GM18867 (cell line): Measurements from ENCODE around the gene NNT.
"Not testable (repeated sequence)": the region's sequence is repeated elsewhere in the genome, so short reads cannot be mapped to it uniquely, and the experiment has no call there.

Source experiments
- ATAC-seq: cut with Tn5 transposase; IDR thresholded peaks from one replicate; pipeline ENCODE4 v1.9.1; 2021; ENCODE audit warnings: mild to moderate bottlenecking, moderate library complexity; ENCODE audit not compliant: unreplicated experiment

The NNT gene

DNA sequence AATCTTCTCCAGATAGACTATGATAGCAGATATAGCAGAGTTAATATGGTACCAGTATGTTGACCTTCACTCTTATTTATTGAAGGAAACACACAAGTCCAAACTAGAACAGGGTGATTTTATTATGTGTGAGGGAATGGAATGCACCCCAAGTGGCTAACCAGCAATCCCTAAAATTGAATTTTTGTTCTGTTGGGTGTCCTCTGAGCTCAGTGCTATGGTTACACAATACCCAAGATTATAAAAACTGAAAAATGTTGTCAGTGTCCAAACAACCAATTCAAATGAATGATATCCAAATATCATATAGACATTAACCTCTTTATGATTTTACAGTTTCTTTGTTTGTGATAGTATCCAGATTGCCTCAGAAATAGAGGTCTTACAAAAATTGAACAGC, 60.9 kb downstream of the NNT start:
- ATAC-seq, result no peak

- ATAC-seq, result no peak
Observed at GRCh38 chr5:43664501-43665040, 61.6 kb downstream of the NNT start.

DNA sequence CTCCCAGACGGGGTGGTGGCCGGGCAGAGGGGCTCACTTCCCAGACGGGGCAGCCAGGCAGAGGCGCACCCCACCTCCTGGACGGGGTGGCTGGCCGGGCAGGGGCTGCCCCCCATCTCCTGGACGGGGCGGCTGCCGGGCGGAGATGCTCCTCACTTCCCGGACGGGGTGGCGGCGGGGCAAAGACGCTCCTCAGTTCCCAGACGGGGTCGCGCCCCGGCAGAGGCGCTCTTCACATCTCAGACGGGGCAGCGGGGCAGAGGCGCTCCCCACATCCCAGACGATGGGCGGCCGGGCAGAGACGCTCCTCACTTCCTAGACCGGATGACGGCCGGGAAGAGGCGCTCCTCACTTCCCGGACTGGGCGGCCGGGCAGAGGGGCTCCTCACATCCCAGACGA, 62.8 kb downstream of the NNT start:
- ATAC-seq, result not testable (repeated sequence)

DNA sequence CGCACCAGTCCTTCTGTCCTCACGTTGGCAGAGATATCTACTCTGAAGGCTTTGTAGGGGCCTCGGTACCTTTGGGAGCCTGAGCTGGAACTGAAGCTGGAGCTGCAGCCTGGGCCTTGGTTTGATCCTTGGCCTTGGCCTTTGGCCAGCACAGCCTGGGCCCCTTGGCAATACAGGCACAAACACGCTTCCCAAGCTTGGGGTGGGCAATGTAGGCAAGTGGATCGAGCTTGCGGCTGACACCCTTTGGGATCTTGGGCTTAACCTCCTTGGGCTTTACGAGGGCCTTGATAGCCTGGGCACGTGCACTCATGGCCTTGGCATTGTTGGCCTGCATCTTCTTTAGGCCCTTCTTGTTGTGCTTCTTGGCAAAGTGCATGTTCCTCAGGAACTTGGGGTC, 63.7 kb downstream of the NNT start:
- not testable (repeated sequence) for ATAC-seq

- ATAC-seq, result not testable (repeated sequence)
Observed at GRCh38 chr5:43667379-43667778, 64.4 kb downstream of the NNT start.

- no peak for ATAC-seq
Observed at GRCh38 chr5:43674536-43674935, 71.6 kb downstream of the NNT start.

DNA sequence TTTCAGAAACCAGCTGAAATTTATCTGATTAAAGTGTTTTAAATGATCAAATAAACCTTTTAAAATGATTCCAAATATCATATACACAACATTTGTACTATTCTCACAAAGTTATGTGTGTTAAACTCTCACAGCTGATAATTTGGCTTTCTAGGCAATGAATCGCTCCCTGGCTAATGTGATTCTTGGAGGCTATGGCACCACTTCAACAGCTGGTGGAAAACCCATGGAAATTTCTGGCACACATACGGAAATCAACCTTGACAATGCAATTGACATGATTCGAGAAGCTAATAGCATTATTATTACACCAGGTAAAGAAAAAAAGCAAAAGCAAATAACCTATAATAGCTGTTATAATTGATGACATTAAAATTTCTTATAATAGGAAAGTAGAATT, 72.4 kb downstream of the NNT start:
- ATAC-seq, result no peak

- ATAC-seq, result no peak
Observed at GRCh38 chr5:43676083-43676840, 73.3 kb downstream of the NNT start.

DNA sequence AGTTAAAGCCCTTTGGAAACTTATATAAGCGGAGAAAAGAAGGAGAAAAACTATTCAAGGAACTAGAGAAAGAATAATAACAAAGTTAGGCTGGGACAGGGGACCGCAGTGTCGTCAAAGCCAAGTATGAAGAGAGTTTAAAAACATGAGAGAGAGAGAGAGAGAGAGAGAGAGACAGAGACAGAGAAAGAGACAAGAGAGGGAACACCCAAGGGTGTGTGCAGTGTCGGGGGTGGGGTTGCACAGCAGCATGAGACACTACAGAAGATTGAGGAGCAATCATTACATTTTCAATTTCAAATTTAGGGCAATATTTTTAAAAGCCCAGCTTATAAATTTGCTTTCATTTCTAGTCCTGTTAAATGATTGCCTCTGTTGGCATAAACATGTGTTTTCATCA, 74.3 kb downstream of the NNT start:
- no peak for ATAC-seq

DNA sequence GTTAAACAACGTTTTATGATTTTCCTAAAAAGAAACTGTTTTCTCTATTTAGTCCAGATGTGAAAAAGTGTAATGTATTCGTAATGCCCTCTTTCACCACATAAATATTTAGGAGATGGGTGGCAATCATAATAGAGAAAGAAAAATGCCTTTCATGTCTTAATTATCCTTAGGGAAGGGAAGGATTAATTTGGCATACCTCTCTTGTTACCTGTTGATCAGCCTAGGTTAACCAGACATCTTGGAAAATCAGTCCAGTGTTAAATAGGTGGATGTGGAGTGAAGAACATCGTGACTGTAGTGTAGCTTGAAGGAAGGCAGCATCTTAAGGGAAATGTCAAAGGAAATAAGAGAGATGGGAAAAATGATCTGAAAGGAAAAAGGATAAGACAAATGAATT, 76.2 kb downstream of the NNT start:
- ATAC-seq, result no peak

GRCh38 chr5:43680286-43680685, 77.3 kb downstream of the NNT start:
- no peak for ATAC-seq

GRCh38 chr5:43683884-43684471, 81.0 kb downstream of the NNT start:
- ATAC-seq, result no peak

DNA sequence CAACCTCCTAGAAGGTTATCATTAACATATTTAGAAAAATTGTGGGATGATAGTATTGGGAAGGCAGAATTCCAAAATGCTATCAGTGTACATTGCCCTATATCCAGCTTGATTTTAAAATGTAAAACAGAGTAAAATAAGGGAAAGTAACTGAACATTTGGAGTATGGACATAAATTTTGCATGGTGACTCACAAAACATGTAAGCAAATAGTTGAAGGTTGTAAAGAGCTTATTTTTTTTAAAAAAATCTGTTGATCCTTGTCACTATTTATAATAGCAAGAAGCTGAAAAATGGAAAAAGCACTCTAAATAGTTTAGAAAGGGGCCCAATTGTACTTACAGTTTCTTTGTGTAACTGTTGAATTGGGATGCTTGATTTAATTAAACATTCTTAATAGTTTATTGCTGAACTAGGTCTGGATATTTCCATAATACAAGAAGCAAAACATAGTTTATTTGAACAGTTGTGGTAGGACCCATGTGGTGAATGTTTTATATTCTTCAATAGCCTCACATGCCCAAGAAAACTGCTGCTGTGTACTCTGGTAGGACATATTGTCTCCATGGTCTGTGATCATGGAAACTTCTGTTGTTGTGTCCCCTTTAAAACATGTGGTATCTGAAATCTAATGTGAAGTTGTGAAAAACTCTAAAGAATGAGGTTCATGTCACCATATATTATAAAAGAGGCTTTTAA, 82.4 kb downstream of the NNT start:
- ATAC-seq, result no peak

DNA sequence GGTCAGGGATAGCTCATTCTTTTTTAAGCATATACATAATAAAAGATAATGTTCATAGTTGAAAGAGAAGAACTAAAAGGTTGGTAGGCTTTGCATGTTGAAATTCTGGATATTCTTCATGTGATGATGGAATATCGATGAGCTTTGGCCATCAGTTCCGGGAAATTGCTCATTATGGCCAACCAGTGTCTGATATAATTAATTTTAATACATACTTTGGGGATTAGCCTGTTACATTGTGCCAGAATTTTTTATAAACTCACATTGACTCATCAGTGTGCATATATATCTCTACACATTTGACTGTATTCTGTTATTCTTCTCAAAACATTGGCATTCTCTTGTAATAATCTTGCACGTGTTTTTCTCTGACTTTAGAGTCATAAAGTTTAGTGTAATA, 84.3 kb downstream of the NNT start:
- no peak for ATAC-seq

- no peak for ATAC-seq
Observed at GRCh38 chr5:43691275-43691674, 88.3 kb downstream of the NNT start.

- ATAC-seq, result no peak
Observed at GRCh38 chr5:43691893-43692292, 88.9 kb downstream of the NNT start.

GRCh38 chr5:43693411-43693810, 90.4 kb downstream of the NNT start:
- no peak for ATAC-seq

DNA sequence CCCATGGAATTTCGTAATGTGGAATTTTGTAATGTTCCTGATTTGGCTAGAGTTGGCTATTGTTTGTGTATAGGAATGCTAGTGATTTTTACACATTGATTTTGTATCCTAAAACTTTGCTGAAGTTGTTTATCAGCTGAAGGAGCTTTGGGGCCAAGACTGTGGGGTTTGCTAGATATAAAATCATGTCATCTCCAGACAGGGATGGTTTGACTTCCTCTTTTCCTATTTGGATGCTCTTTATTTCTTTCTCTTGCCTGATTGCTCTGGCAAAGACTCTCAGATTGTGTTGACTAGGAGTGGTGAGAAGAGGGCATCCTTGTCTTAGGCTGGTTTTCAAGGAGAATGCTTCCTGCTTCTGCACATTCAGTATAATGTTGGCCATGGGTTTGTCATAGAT, 91.0 kb downstream of the NNT start:
- no peak for ATAC-seq

GRCh38 chr5:43696444-43696843, 93.5 kb downstream of the NNT start:
- not testable (repeated sequence) for ATAC-seq

DNA sequence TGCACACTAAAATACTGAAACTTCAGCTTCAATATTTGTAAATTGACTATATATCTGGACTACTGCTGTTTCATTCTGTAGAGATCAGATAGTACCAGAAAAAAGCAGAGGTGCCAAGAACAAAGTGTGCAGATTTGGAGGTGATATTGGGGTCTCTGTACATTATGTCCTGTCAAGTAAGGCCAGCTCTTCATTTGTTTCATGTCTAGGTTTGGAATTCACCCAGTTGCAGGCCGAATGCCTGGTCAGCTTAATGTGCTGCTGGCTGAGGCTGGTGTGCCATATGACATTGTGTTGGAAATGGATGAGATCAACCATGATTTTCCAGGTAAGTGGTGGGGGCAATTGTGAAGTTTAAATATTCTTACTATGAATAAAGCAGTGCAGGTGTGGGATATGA, 96.9 kb downstream of the NNT start:
- ATAC-seq, result no peak

DNA sequence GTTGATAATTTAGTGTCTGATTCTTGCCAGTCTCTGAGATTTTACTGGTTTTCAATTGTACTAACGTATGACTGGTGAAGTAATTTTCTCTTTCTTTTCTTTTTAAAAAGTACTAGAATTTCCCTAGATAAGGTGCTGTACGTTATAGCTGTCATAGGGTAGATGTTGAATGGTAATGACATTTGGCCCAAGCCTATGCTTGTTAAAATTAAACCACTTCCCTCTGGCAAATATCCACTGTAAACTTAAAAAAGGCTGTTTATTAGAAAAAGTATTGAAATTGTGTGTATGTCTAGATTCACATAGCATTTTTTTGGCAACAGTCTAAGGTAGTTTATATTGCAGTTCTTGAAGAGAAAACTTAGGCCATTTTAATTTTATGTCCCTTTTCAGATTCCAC, 97.6 kb downstream of the NNT start:
- no peak for ATAC-seq

DNA sequence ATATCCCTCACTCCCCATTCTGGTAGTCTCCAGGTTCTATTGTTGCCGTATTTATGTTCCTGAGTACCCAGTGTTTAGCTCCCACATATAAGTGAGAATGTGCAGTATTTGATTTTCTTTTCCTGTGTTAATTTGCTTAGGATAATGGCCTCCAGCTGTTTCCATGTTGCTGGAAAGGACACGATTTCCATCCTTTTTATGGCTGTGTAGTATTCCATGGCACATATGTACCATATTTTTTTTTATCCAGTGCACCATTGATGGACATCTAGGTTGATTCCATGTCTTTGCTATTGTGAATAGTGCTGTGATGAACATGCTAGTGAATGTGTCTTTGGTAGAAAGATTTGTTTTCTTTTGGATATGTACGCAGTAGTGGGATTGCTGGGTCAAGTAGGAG, 98.2 kb downstream of the NNT start:
- no peak for ATAC-seq
